Subcutaneous adipose tissue (tissue), 4 donors: ENCODE measurements around the gene CHKA. TPM values are rescaled to one million over a fixed set of nuclear protein-coding genes. Genes with fewer than 3 reads are reported as not detected.

ENCODE experiments used
- small RNA-seq: library from RNA; depleted of rRNA; stranded (forward); fragments of <200 nt; gene quantifications from one replicate; pipeline ENCODE3, GENCODE V24; 2016
- total RNA-seq, 4 donors: library from RNA; depleted of rRNA; stranded (reverse); fragments of >200 nt; gene quantifications; one replicate each; pipeline ENCODE4 v1.1.0, GENCODE V29; 2016
- TF ChIP-seq, protein P1 (sequence below): fragments of 450-650 bp; IDR thresholded peaks from one replicate; pipeline ENCODE4 v1.5.1; 2016; ENCODE audit warnings: low read depth, mild to moderate bottlenecking, control low read depth, antibody characterized with exemption, moderate library complexity

CHKA gene
- total RNA-seq, 4 donors from 2014 or later, result 50.2 to 78.7 (median 59.6) TPM

DNA sequence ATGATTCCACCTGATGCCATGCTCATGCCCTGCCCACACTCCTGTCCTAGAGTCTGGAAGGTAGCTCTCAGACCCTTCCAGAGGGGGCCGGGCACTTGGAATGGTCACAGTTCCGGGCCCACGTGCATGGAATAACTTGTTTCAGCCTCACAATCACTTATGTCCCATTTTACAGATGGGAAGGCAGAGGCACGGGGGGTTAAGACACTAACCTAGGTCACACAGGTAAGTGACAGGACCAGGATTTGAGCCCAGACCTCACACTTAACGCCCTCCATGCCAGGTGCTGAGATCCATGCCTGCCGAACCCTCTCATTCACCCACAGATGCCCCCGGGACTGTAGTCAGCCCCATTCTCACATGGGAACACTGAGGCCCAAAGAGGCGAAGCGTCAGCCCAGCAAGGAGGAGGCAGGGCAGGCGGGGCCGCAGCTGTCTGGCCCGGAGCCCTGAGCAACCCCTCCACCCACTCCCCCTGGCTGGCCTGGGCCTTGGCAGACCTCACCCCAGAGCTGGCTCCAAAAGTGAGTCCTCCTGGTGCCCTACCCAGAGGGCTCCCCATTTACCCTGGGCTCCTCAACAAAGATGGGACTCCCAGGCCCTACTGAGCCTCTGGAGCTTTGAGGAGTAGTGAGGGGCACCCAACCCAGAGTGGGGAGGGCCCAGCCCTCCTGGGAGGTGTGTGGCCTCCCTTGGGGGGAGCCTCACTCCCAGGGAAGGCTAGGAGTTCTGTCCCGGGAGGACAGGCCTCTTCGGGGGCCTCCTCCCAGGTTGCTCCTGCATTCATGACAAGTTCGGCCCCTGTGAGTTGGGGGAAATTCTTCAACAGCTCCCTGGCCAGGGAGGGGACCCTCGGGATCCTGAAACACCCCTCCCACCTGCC lies 113.4 kb downstream of the CHKA start:
- TF ChIP-seq, protein P1, sequence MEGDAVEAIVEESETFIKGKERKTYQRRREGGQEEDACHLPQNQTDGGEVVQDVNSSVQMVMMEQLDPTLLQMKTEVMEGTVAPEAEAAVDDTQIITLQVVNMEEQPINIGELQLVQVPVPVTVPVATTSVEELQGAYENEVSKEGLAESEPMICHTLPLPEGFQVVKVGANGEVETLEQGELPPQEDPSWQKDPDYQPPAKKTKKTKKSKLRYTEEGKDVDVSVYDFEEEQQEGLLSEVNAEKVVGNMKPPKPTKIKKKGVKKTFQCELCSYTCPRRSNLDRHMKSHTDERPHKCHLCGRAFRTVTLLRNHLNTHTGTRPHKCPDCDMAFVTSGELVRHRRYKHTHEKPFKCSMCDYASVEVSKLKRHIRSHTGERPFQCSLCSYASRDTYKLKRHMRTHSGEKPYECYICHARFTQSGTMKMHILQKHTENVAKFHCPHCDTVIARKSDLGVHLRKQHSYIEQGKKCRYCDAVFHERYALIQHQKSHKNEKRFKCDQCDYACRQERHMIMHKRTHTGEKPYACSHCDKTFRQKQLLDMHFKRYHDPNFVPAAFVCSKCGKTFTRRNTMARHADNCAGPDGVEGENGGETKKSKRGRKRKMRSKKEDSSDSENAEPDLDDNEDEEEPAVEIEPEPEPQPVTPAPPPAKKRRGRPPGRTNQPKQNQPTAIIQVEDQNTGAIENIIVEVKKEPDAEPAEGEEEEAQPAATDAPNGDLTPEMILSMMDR, result no peak

DNA sequence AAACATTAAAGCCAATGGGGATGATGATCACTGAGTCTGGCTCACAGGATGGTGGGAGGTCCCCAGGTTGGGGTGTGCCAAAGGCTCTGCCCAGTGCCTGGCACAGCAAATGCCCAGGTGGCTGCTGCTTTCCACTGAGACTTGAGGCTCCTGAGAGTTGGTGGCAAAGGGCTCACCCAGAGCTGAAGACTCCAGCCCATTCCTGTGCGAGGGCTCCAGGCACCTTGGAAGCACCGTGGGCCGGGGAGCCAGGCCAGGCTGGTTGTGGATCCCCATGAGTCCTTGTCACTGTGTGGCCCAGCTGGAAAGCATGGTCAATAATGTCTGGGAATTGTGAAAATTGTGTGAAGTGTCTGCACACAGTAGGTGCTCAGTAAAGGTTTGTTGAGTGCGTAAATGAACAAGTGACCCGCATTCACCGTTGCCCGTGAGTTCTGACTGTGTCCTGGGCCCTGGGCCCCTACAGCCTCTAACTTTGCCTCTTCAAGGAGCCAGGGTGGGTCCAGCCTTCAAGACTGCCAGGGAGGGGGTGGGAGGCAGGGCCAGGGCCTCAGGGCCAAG lies 114.5 kb downstream of the CHKA start:
- TF ChIP-seq, protein P1, result no peak

DNA sequence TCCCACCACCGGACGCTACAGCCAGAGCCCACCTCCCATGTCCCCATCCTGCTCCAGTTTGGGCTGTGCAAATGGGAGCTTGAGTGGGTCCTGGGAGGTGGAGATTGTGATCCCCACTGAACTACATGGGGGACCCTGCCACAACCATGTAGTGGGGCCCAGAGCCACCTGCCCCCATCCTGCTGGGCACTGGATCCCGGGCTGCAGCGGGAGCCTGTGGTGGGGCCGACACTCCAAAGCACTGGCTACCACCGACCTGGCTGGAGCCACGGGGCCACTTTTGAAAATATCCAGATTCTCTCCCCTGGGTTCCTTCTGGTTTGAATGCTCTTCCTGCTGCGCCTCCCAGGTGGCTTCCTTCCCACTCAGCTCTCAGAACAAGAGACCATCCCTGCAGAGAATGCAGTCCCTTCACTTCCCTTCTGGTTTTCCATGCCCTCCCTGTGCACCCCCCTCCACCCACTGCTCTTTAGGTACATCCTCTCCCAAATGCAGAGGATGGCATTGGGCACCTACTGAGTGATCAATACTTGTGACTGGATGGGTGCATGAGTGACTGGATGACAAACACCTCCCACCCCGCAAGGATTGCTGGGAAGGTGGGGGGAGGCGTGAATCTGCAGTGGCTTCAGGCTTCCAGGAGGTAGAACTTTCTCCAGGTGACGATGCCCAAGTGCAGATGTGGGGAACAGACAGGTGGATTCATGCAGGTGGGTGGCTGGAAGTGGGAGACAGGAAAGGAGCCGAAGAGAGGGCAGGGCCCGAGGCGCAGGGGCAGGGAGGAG lies 116.4 kb downstream of the CHKA start:
- TF ChIP-seq, protein P1, result no peak

DNA sequence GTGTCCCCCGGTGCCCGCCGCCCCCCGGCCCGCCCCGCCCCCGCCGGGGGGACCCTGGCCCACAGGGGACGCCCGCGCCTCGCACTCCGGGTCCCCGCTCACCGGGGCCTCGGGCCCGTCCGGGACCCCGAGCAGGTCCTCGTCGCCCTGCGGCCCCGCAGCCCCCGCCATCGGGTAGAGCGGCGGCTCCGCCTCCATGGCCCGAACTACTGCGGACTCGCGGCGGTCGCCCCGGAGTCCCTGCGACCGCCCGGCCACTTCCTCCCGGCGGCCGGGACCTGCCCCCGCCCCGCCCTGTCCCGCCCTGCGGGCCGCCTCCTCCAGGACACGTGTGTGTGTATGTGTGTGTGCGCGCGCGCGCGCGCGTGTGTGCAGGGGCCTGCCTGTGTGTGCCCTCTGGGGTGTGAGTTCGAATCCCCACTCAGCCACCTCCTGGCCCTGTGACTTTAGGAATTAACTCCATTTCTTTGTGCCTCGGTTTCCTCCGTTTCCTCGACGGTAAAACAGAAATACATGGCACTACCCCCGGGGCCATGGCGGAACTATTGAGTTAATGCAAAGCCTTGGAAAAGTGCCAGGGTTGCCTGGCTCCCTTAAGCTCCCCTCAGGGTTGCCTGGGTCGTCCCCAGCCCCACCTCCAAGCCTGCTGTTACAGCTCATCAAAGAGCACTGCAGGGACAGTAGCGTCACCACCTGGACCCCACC lies 117.2 kb downstream of the CHKA start, which contains the start of gene UNC93B1:
TSS of gene UNC93B1 (minus strand) at position 252 of the 705 bp plus-strand sequence. CDS start at position 198, 54 bp downstream.
- TF ChIP-seq, protein P1, result no peak

DNA sequence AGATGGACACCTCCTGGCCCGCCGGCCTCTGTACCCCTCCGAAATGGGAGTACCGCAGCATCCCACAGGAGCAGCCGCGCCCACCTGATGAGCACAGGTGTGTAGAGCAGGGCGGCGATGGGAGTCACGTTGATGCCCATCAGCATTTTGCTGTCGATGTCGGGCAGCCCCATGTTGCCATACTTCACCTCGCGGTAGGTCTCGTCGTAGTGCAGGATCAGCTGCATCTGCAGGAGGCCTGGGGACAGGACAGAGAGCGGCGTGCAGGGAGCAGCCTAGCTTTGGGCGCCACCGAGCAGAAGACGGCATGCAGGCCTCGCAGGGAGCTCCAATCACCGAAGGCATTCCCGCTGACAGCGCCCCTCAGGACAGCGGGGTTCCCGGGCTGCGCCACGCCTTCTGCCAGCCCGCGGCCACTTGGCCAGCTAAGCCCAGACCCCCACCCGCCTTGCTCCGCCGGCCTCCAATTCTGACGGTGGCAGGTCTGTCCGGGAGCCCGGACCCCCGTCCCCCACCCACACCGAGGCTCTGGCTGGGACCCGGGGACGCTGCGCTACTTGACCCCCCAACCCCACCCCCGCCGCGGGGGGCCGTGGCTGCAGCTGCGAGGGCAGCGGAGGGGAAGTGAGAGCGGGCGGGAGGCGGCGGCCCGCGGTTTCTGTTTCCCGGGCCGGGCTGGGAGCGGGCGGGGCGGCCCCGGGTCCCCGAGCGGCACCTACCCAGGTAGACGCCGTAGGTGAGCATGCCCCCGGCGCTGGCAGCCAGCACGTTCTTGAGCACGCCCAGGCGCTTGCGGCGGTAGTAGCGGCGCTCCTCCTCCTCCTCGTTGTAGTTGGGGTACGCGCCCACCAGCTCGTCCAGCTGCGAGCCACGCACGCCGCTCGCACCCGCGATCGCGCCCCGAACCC lies 118.0 kb downstream of the CHKA start:
- TF ChIP-seq, protein P1, result no peak

Small RNAs within 50 kb of the gene (small RNA-seq; reads per million reads assigned to genes)
- not detected for gene MIR6753

Other genes starting within 250 kb of the CHKA start
- 10 to 100 TPM; 30.7 to 94.0 (median 47.4) TPM for gene UNC93B1, start 117.3 kb downstream of the CHKA start, total RNA-seq
- gene ALDH3B1, start 111.1 kb downstream of the CHKA start, total RNA-seq, result 10 to 100 TPM; 11.7 to 43.5 (median 22.3) TPM
- gene NDUFS8, start 90.7 kb downstream of the CHKA start, total RNA-seq, result 100 to 1,000 TPM in 1 of 4 donors, 10 to 100 TPM in 3; 69.8 to 143 (median 80.2) TPM
- 100 to 1,000 TPM in 2 of 4 donors, 10 to 100 TPM in 2; 56.4 to 145 (median 118) TPM for gene TCIRG1, start 82.4 kb downstream of the CHKA start, total RNA-seq
- 10 to 100 TPM; 30.6 to 42.8 (median 37.9) TPM for gene KMT5B, start 91.9 kb upstream of the CHKA start, total RNA-seq
- 10 to 100 TPM; 10.2 to 27.1 (median 20.2) TPM for gene C11orf24, start 150.6 kb upstream of the CHKA start, total RNA-seq
- 10 to 100 TPM; 21.5 to 75.0 (median 28.7) TPM for gene LRP5, start 191.2 kb upstream of the CHKA start, total RNA-seq